WI38 (cell line): ENCODE data around the gene ZNF19.

ENCODE experiments used
- H3K4me3 ChIP-seq: 2 replicates; pipeline ENCODE4 v1.5.1; 2011; ENCODE audit warnings: low read depth, mild to moderate bottlenecking, control low read depth, low read length
- TF ChIP-seq, protein P1 (sequence below): IDR thresholded peaks from 2 replicates; pipeline ENCODE4 v1.5.1; 2012; ENCODE audit warnings: low read depth, mild to moderate bottlenecking, control low read depth, low read length

Gene ZNF19

DNA sequence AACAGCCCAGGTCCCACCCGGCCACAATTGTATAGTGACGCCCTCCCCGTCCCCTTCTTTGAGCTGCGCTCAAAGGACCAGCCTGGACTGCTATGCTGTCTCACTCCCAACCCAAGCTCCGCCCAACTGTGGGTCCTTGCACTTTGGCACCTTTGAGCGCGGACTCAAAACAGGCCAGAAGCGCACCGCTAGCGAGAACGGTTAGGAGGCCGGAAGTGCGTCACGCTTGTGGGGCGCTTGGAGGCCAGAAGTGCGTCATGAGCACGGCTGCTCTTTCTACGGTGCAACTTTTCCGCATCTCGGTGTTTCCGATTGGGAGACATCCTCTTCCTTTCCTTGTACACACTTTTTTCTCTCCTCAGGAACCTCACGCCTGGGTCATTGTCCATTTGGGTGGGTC is at the start of gene ZNF19:
Gene ZNF19 (minus strand): TSS at position 203 of the 400 bp plus-strand sequence. CDS start 7,210 bp downstream, outside the sequence.
- TF ChIP-seq, protein P1, sequence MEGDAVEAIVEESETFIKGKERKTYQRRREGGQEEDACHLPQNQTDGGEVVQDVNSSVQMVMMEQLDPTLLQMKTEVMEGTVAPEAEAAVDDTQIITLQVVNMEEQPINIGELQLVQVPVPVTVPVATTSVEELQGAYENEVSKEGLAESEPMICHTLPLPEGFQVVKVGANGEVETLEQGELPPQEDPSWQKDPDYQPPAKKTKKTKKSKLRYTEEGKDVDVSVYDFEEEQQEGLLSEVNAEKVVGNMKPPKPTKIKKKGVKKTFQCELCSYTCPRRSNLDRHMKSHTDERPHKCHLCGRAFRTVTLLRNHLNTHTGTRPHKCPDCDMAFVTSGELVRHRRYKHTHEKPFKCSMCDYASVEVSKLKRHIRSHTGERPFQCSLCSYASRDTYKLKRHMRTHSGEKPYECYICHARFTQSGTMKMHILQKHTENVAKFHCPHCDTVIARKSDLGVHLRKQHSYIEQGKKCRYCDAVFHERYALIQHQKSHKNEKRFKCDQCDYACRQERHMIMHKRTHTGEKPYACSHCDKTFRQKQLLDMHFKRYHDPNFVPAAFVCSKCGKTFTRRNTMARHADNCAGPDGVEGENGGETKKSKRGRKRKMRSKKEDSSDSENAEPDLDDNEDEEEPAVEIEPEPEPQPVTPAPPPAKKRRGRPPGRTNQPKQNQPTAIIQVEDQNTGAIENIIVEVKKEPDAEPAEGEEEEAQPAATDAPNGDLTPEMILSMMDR: no peak
- H3K4me3 ChIP-seq: no peak within 1 kb of the TSS

DNA sequence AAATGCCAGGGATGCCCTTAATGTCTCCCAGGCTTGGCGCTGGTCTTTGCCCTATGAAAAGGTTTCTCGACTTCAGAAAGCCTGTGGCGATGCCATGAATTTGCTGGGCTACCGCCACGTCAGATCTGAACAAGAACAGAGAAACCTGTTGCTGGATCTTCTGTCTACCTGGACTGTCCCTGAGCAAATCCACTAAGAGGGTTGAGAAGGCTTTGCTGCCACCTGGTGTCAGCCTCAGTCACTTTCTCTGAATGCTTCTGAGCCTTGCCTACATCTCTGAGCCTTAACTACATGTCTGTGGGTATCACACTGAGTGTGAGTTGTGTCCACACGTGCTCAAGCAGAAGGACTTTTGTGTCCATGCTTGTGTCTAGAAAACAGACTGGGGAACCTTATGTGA is 48.5 kb upstream of the ZNF19 start:
- TF ChIP-seq, protein P1: peak; percentile 60
- H3K4me3 ChIP-seq: no peak overlapping the region

DNA sequence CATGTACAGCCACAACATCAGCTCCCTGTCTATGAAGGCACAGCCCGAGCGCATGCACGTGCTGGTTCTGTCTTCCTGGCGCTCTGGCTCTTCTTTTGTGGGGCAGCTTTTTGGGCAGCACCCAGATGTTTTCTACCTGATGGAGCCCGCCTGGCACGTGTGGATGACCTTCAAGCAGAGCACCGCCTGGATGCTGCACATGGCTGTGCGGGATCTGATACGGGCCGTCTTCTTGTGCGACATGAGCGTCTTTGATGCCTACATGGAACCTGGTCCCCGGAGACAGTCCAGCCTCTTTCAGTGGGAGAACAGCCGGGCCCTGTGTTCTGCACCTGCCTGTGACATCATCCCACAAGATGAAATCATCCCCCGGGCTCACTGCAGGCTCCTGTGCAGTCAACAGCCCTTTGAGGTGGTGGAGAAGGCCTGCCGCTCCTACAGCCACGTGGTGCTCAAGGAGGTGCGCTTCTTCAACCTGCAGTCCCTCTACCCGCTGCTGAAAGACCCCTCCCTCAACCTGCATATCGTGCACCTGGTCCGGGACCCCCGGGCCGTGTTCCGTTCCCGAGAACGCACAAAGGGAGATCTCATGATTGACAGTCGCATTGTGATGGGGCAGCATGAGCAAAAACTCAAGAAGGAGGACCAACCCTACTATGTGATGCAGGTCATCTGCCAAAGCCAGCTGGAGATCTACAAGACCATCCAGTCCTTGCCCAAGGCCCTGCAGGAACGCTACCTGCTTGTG is 47.8 kb upstream of the ZNF19 start:
- TF ChIP-seq, protein P1: no peak
- H3K4me3 ChIP-seq: no peak overlapping the region

DNA sequence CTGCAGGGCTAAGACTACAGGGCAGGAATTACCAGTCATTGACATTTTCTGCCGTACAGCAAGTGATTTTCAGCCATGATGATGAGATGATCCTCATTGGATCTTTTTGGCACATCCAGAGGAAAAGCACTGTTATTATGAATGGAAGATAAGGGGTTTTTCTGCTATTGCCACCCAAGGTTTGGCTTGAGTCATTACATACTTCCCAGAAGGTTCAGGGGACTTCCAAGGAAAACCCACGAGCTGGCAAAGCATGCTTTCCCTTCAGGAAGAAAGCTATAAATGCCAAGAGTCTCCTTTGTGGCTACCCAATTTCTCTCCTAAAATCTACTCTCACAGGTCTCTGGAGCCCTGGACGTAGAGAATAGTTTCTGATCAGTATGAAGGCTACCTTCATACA is 43.2 kb upstream of the ZNF19 start:
- TF ChIP-seq, protein P1: no peak
- no peak overlapping the region for H3K4me3 ChIP-seq

DNA sequence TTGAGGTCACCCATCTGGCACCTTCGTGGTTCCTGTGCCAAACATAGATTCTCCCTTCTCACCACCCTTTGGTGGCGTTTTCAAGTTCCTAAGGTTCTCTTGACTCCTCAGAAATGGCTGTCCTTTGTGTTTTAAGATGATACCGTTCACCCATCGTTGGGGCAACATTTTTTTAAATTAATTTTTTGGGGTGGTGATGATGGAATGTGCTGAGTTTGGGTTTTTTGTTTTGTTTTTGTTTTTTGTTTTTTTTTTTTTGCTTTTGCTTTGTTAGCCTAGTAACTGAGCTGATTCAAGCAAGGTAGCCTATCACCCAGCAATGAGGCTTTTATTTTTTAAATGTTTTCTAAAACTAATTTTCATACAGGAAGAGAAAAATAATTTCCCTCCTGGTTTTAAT is 39.7 kb upstream of the ZNF19 start:
- TF ChIP-seq, protein P1: no peak
- no peak overlapping the region for H3K4me3 ChIP-seq

DNA sequence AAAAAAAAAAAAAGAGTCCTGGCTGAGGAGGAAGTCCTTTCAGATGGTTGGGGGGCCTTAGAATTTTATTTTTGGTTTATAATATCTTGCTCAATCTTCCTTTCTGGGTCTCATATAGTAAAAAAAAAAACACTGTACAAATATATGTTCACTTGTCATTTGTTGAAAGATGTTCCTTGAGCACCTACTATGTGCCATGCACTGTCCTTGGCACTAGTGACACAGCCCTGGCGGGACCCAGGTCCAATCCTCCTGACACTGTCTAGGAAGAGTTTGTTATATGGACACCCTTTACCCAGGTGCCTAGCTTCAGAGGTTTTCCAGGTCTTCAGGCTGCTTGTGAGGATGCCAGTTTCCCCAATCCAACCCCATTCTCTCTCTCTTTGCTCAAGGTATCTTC is 39.1 kb upstream of the ZNF19 start:
- H3K4me3 ChIP-seq: no peak overlapping the region
- TF ChIP-seq, protein P1: no peak

DNA sequence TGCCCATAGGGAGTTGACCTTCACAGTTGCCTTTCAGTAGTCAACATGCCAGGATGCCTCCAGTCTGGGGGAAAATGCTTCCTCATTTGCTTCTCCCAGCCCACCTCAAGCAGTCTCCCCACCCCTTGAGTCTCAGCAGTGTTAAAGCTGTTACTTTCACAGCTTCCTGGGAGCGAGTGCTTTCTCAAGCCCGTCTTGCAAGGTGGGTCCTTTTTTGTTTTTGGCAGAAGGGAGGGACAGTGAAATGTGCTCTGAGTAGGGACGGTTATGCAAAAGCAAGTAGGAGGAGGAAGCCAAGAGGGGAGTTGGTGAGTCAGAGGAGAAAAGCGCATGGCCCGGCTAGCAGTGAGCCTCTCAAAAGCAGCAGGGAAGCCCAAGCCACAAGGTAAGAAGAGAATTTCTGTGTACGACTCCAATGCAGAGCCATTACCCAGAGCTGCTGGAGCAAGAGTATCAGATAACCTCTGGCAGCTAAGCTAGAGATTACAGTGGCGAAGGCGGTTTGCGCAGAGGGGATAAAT is 37.0 kb upstream of the ZNF19 start, which contains the start of gene CHST4:
Gene CHST4 (plus strand): TSS at position 316 of the 521 bp plus-strand sequence. CDS start 10,252 bp downstream, outside the sequence.
- H3K4me3 ChIP-seq: no peak within 1 kb of the TSS
- TF ChIP-seq, protein P1: no peak
